NT2/D1 (cell line): ENCODE data around the gene LIFR.
"Not testable (repeated sequence)": the region's sequence is repeated elsewhere in the genome, so short reads cannot be mapped to it uniquely, and the experiment has no call there.

ENCODE experiments used
- DNase-seq: peaks from one replicate; pipeline ENCODE4 v3.0.0-alpha.2; 2011; ENCODE audit warnings: low read depth, low spot score
- H3K27me3 ChIP-seq: 2 replicates; pipeline ENCODE4 v1.6.0; 2011; ENCODE audit warnings: mild to moderate bottlenecking; ENCODE audit not compliant: insufficient read length, insufficient read depth
- H3K36me3 ChIP-seq: 2 replicates; pipeline ENCODE4 v1.6.1; 2011; ENCODE audit warnings: mild to moderate bottlenecking, low read length, mixed read lengths; ENCODE audit not compliant: insufficient read depth, insufficient read length
- H3K4me1 ChIP-seq: 2 replicates; pipeline ENCODE4 v1.5.1; 2011; ENCODE audit not compliant: insufficient read depth, insufficient read length
- H3K4me3 ChIP-seq: 2 replicates; pipeline ENCODE4 v1.5.1; 2011; ENCODE audit warnings: low read depth; ENCODE audit not compliant: insufficient read length
- H3K9ac ChIP-seq: 2 replicates; pipeline ENCODE4 v1.6.0; 2011; ENCODE audit warnings: low read depth; ENCODE audit not compliant: insufficient read length
- H3K9me3 ChIP-seq: 2 replicates; pipeline ENCODE4 v1.5.1; 2011; ENCODE audit warnings: mild to moderate bottlenecking, low read length; ENCODE audit not compliant: insufficient read depth
- SUZ12 ChIP-seq: IDR thresholded peaks from 2 replicates; pipeline ENCODE4 v1.6.1; 2011; ENCODE audit not compliant: insufficient read length, insufficient read depth; ENCODE audit errors: extremely low read depth
- YY1 ChIP-seq: IDR thresholded peaks from 2 replicates; pipeline ENCODE4 v1.6.1; 2011; ENCODE audit not compliant: insufficient read length, insufficient read depth
- ZNF274 ChIP-seq: IDR thresholded peaks from 2 replicates; pipeline ENCODE4 v1.6.1; 2011; ENCODE audit warnings: mild to moderate bottlenecking, low read depth, low read length

The LIFR gene

DNA sequence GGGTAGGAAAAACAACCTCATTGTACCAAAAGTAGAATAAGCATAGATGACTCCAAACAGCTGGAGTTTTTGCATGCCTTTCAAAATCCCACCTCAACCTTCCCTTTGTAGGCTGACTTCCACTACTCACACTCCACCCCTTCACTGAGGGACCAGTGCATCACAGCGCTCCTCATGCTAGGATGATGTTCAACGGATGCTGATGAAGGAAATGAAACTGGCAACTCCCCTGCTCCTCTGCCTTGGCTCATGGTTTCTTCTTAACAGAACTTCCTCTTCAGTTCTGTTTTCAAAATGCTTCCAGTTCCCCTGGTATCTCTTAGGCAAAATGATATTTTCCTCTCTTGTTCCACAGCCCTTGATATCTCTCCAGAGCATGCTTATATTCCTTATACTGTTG, 29.0 kb downstream of the LIFR start:
- TF ChIP-seq ZNF274 (no peak), YY1 (no peak), SUZ12 (no peak)
- no peaks in the 10 kb centered on the region for H3K4me1 ChIP-seq
- H3K9me3 ChIP-seq: no peaks in the 10 kb centered on the region
- no peak overlapping the region for H3K4me3 ChIP-seq
- peaks cover 16% of the 10 kb centered on the region for H3K36me3 ChIP-seq
- no peak overlapping the region for H3K9ac ChIP-seq
- no peaks in the 10 kb centered on the region for H3K27me3 ChIP-seq
- DNase-seq: no peak

DNA sequence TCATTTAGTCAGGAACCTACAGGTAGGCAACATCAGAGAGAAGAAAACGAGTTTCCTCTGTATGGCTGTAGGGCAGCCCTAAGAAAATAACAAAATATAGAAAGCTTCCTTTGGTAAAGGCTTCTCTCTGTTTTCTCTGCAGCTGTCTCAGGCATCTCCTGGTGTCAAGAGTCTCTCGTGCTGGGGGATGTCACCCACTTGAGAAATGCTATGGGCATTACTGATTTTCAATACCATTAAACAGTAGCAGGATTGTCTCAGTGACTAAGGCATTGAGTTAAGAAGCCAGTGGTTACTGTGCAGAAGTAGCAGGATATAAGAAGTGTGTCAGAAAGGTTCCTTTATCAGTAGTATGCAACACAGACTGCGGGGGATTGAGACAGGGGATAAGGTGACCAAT, 32.4 kb downstream of the LIFR start:
- no peak overlapping the region for H3K4me3 ChIP-seq
- DNase-seq: no peak
- H3K9ac ChIP-seq: no peak overlapping the region
- H3K27me3 ChIP-seq: no peaks in the 10 kb centered on the region
- peaks cover 3% of the 10 kb centered on the region for H3K9me3 ChIP-seq
- TF ChIP-seq SUZ12 (no peak), YY1 (no peak), ZNF274 (no peak)
- H3K4me1 ChIP-seq: no peaks in the 10 kb centered on the region
- H3K36me3 ChIP-seq: peaks cover 27% of the 10 kb centered on the region

DNA sequence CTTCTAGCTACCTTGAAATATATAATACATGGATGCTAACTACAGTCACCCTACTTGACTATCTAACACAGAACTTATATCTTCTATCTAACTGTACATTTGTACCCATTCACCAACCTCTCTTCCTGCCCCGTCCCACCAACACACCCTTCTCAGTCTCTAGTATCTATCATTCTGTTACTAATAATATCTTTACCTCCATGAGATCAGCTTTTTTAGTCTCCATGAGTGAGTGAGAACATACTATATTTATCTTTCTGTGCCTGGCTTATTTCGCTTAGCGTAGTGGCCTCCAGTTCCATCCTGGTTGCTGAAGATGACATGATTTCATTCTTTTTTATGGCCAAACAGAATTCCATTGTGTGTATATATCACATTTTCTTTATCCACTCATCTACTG, 37.0 kb downstream of the LIFR start:
- Histone ChIP-seq H3K36me3 (peaks cover 15% of the 10 kb centered on the region), H3K9me3 (peaks cover 3% of the 10 kb centered on the region), H3K27me3 (no peaks in the 10 kb centered on the region), H3K9ac (no peak overlapping the region), H3K4me3 (no peak overlapping the region), H3K4me1 (no peaks in the 10 kb centered on the region)
- DNase-seq: no peak
- TF ChIP-seq ZNF274 (no peak), YY1 (no peak)

DNA sequence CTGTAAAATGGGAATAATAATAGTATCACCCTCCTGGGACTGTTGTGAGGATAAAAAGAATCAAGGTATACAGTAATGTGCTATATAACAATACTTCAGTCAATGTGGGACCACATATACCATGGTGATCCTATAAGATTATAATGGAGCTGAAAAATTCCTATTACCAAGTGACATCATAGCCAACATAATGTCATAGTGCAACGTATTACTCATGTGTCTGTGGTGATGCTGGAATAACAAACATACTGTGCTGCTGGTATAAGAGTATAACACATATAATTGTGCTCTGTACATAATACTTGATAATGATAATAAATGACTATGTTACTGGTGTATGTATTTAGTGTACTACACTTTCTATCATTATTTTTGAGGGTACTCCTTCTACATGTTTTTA, 38.1 kb downstream of the LIFR start:
- no peaks in the 10 kb centered on the region for H3K4me1 ChIP-seq
- no peak overlapping the region for H3K4me3 ChIP-seq
- peaks cover 3% of the 10 kb centered on the region for H3K9me3 ChIP-seq
- no peaks in the 10 kb centered on the region for H3K27me3 ChIP-seq
- TF ChIP-seq ZNF274: no peak
- TF ChIP-seq SUZ12: no peak
- TF ChIP-seq YY1: no peak
- DNase-seq: no peak
- peaks cover 14% of the 10 kb centered on the region for H3K36me3 ChIP-seq
- H3K9ac ChIP-seq: no peak overlapping the region

DNA sequence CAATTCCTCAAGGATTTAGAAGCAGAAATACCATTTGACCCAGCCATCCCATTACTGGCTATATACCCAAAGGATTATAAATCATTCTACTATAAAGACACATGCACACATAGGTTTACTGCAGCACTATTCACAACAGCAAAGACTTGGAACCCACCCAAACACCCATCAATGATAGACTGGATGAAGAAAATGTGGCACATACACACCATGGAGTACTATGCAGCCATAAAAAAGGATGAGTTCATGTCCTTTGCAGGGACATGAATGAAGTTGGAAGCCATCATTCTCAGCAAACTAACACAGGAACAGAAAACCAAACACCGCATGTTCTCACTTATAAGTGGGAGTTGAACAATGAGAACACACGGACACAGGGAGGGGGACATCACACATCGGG, 39.8 kb downstream of the LIFR start:
- not testable (repeated sequence) for H3K27me3 ChIP-seq, H3K9me3 ChIP-seq

DNA sequence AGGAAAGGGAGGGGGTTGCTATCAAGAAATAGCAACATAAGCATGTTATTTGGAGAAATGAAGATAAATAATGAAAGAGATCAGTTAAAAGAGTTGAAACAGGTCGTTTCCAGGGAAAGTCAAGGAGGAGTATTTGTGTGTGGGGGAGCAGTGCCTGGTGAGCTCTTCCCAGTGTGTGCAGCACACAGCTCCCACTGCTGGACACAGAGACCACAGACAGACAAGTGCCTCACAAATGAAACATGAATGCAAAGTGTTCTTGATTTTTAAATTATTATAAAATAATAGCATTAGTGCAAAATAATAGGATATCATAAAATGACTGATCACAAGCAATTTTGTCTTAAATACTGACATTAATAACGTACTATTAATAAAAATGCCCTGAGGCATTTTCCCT, 40.8 kb downstream of the LIFR start:
- DNase-seq: no peak
- Histone ChIP-seq H3K9ac (no peak overlapping the region), H3K27me3 (no peaks in the 10 kb centered on the region), H3K4me1 (no peaks in the 10 kb centered on the region), H3K4me3 (no peak overlapping the region), H3K9me3 (no peaks in the 10 kb centered on the region; the same call in 1 of the 2 replicates), H3K36me3 (peaks cover 11% of the 10 kb centered on the region)
- TF ChIP-seq ZNF274 (no peak), YY1 (no peak), SUZ12 (no peak)

More for the DNA sequence above, 39.8 kb downstream of the LIFR start:
- H3K4me1 ChIP-seq, DNase-seq, H3K4me3 ChIP-seq, H3K36me3 ChIP-seq, H3K9ac ChIP-seq: not testable (repeated sequence)

DNA sequence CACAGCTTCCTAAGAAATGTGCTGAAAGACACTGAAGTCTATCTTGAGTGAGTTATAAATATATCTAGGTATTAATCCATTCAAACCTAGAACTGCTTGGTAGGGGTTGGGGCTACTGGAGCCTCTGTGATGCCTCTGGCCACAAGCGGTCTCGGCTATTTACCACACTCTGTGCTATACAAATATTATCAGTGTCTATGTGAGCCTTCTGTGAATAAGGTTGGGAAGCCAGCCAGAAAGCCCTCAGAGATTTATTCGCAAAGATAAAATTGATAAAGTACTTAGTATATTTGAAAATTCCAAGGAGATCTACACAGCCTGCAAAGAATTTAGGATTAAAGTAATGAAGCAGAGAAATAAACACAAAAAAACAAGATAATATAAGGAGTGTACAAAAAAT, 41.4 kb downstream of the LIFR start:
- TF ChIP-seq SUZ12 (no peak), ZNF274 (no peak), YY1 (no peak)
- no peaks in the 10 kb centered on the region; the same call in 1 of the 2 replicates for H3K9me3 ChIP-seq
- DNase-seq: no peak
- H3K27me3 ChIP-seq: no peaks in the 10 kb centered on the region
- peaks cover 11% of the 10 kb centered on the region for H3K36me3 ChIP-seq
- no peak overlapping the region for H3K9ac ChIP-seq
- no peaks in the 10 kb centered on the region for H3K4me1 ChIP-seq
- no peak overlapping the region for H3K4me3 ChIP-seq

DNA sequence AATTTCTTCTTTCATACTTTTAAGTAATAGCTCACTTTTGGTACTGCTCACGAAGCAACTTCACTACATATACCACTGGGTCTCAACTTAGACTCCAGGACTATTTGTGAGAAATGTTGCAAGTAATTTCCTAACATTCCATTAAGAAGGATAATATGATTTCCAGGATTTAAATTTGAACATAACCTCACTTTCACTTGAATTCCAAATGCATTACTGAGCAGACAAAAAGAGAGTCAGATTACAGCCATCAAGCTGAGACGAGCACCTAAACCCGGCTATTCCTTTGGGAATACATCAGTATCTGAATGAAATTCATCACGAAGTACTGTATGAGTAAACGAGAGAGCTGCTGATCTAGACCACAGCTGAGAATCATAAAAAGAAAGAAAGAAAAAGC, 47.3 kb downstream of the LIFR start:
- Histone ChIP-seq H3K4me1 (no peaks in the 10 kb centered on the region), H3K9ac (no peak overlapping the region), H3K9me3 (no peaks in the 10 kb centered on the region), H3K27me3 (no peaks in the 10 kb centered on the region), H3K4me3 (no peak overlapping the region), H3K36me3 (peaks cover 7% of the 10 kb centered on the region)
- TF ChIP-seq SUZ12: no peak
- TF ChIP-seq YY1: no peak
- no peak for TF ChIP-seq ZNF274
- no peak for DNase-seq
